Measurements from ENCODE around the gene FPR3. TPM values are rescaled to one million over a fixed set of nuclear protein-coding genes. Genes with fewer than 3 reads are reported as not detected.

FPR3 gene
- total RNA-seq, 3 donors from 2014 or later, result 3.9 to 20.0 (median 12.0) TPM

DNA sequence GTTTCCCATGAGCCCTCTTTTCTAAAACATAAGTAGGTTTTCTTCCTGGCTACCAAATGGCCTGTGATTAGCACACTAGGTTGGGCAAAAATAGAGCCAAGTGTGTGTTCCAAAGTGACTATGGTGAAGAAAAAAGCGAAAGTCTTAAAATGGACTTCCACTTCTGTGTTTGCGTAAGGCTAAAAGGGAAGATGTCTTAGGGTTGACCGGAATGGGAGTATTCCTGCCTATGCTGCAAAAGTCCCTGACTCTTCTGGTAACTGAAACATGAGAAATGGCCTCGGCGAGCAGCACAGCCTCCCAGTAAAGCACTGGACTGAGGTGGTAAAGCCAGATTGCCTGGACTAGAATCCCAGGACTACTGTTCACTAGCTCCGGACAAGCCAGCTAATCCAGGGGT is 40.8 kb upstream of the FPR3 start:
- H3K36me3 ChIP-seq, result no peaks in the 10 kb centered on the region
- H3K27me3 ChIP-seq, result no peaks in the 10 kb centered on the region
- H3K27ac ChIP-seq, result no peak overlapping the region
- H3K4me1 ChIP-seq, result no peaks in the 10 kb centered on the region
- intact Hi-C loops (cut with DNase I; ENCODE audit: low total_unique reads), result no loop called here
- DNase-seq (ENCODE audit: low spot score in 2 of 2), result no peak
- H3K4me3 ChIP-seq, result no peak overlapping the region
- no peaks in the 10 kb centered on the region for H3K9me3 ChIP-seq
- TF ChIP-seq, protein P1, sequence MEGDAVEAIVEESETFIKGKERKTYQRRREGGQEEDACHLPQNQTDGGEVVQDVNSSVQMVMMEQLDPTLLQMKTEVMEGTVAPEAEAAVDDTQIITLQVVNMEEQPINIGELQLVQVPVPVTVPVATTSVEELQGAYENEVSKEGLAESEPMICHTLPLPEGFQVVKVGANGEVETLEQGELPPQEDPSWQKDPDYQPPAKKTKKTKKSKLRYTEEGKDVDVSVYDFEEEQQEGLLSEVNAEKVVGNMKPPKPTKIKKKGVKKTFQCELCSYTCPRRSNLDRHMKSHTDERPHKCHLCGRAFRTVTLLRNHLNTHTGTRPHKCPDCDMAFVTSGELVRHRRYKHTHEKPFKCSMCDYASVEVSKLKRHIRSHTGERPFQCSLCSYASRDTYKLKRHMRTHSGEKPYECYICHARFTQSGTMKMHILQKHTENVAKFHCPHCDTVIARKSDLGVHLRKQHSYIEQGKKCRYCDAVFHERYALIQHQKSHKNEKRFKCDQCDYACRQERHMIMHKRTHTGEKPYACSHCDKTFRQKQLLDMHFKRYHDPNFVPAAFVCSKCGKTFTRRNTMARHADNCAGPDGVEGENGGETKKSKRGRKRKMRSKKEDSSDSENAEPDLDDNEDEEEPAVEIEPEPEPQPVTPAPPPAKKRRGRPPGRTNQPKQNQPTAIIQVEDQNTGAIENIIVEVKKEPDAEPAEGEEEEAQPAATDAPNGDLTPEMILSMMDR (IDR thresholded peaks at IDR 0.05), result no peak
- TF ChIP-seq POLR2A (IDR thresholded peaks at IDR 0.05) (no peak), POLR2AphosphoS5 (IDR thresholded peaks at IDR 0.05) (no peak)

DNA sequence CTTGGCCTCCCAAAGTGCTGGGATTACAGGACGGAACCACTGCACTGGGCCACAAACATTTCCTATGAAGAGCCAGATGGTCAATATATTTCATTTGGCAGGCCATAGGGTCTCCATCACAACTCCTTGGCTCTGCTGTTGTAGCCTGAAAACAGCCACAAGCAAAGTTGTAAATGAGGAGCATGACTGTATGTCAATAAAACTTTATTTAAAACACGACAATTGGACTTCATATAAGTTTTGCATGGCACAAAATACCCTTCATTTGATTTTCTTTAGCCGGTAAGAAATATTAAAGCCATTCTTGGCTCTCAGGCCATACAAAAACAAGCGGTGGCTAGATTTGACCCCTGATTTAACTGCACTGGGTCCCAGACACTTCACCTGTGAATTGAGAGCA is 40.2 kb upstream of the FPR3 start:
- H3K27ac ChIP-seq, result no peak overlapping the region
- H3K4me3 ChIP-seq, result no peak overlapping the region
- no peaks in the 10 kb centered on the region for H3K9me3 ChIP-seq
- no peaks in the 10 kb centered on the region for H3K36me3 ChIP-seq
- no peaks in the 10 kb centered on the region for H3K4me1 ChIP-seq
- intact Hi-C loops (cut with DNase I; ENCODE audit: low total_unique reads), result no loop called here
- no peaks in the 10 kb centered on the region for H3K27me3 ChIP-seq
- no peak for DNase-seq (ENCODE audit: low spot score in 2 of 2)
- TF ChIP-seq POLR2AphosphoS5 (IDR thresholded peaks at IDR 0.05) (no peak), POLR2A (IDR thresholded peaks at IDR 0.05) (no peak)
- TF ChIP-seq, protein P1 (IDR thresholded peaks at IDR 0.05), result no peak

DNA sequence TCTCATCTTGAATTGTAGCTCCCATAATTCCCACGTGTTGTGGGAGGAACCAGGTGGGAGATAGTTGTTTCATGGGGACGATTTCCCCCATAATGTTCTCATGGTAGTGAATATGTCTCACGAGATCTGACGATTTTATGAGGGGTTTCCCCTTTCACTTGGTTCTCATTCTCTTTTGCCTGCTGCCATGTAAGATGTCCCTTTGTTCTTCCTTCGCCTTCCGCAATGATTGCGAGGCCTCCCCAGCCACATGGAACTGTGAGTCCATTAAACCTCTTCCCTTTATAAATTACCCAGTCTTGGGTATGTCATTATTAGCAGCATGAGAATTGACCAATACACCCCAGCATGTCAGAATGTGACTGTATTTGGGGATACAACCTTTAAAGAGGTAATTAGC is 39.4 kb upstream of the FPR3 start:
- Histone ChIP-seq H3K4me1 (no peaks in the 10 kb centered on the region), H3K36me3 (no peaks in the 10 kb centered on the region), H3K27ac (no peak overlapping the region), H3K27me3 (no peaks in the 10 kb centered on the region), H3K4me3 (no peak overlapping the region), H3K9me3 (no peaks in the 10 kb centered on the region)
- no peak for DNase-seq (ENCODE audit: low spot score in 2 of 2)
- TF ChIP-seq, protein P1 (IDR thresholded peaks at IDR 0.05), result no peak
- no peak for TF ChIP-seq POLR2A (IDR thresholded peaks at IDR 0.05)
- TF ChIP-seq POLR2AphosphoS5 (IDR thresholded peaks at IDR 0.05), result no peak
- intact Hi-C loops (cut with DNase I; ENCODE audit: low total_unique reads), result no loop called here

DNA sequence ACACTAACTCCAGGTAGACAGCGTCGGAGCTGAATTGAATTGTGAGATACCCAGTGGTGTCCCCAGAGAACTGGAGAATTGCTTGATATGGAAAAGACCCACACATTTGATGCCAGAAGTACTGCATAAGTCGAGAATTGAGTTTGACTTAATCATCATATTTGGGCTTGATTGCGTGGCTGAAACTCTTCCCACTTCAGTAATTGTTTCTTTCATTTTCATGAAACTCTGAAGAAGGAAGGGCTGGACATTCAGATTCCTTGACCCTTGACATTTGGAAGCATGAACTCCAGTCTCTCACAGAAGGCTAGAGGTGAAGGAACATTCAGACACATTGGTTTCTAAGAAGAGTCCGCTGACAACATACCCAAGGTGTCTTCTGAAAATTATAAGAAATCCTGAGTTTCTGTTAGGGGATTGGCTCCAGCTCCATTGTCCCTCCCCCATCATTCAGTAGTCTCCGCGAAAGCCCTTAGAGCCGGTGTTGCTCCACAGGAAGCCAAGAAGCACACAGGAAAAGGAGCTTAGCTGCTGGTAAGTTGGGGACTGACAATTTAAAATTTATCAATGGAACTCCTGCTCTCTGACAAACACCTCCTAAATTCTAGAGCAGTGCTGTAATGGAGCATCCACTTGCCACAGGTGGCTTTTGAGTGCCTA is 34.1 kb upstream of the FPR3 start, which contains the start of gene FPR2:
Gene FPR2, plus strand, starts transcription at position 484 of the 660 bp plus-strand sequence. CDS start 7,479 bp downstream, outside the sequence.
- Histone ChIP-seq H3K4me1 (no peaks in the 10 kb centered on the region), H3K9me3 (no peaks in the 10 kb centered on the region), H3K27me3 (peaks cover 0 to 25% of the 10 kb centered on the region in 2 donors), H3K36me3 (no peaks in the 10 kb centered on the region), H3K27ac (no peak within 1 kb of the TSS), H3K4me3 (no peak within 1 kb of the TSS)
- intact Hi-C loops (cut with DNase I; ENCODE audit: low total_unique reads), result no loop called here
- TF ChIP-seq, protein P1 (IDR thresholded peaks at IDR 0.05), result no peak
- TF ChIP-seq POLR2AphosphoS5 (IDR thresholded peaks at IDR 0.05), result no peak
- TF ChIP-seq POLR2A (IDR thresholded peaks at IDR 0.05), result no peak
- no peak for DNase-seq (ENCODE audit: low spot score in 2 of 2)

DNA sequence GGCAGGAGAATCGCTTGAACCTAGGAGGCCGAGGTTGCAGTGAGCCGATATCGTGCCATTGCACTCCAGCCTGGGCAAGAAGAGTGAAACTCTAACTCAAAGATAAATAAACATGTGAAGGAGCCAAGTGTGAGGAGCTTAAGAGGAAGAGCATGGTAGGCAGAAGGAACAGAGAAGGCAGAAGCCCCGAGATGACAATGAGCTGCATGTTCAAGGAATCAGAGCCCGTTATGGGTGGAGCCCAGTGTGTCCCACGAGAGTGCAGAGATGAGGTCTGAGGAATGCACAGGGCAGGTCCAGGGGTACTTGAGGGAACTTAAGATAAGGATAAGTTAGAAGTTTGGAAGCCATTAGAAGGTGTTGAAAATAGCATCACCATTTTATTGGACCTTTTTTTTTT is 33.3 kb upstream of the FPR3 start:
- Histone ChIP-seq H3K4me1 (no peaks in the 10 kb centered on the region), H3K27me3 (peaks cover 0 to 25% of the 10 kb centered on the region in 2 donors), H3K36me3 (no peaks in the 10 kb centered on the region), H3K4me3 (no peak overlapping the region), H3K9me3 (no peaks in the 10 kb centered on the region), H3K27ac (no peak overlapping the region)
- DNase-seq (ENCODE audit: low spot score in 2 of 2), result no peak
- intact Hi-C loops (cut with DNase I; ENCODE audit: low total_unique reads), result no loop called here
- no peak for TF ChIP-seq POLR2AphosphoS5 (IDR thresholded peaks at IDR 0.05)
- TF ChIP-seq, protein P1 (IDR thresholded peaks at IDR 0.05), result no peak
- TF ChIP-seq POLR2A (IDR thresholded peaks at IDR 0.05), result no peak
